ENCODE results near the gene CUZD1. TPM values are rescaled to one million over a fixed set of nuclear protein-coding genes. Genes with fewer than 3 reads are reported as not detected.
"Not testable (repeated sequence)": the region's sequence is repeated elsewhere in the genome, so short reads cannot be mapped to it uniquely, and the experiment has no call there.

The CUZD1 gene
- total RNA-seq, 2 donors from 2014 or later: 2.6 to 3.3 TPM

GRCh38 chr10:122864194-122864592, 18.5 kb upstream of the CUZD1 start:
- H3K4me3 Mint-ChIP-seq: no peak overlapping the region
- H3K27ac Mint-ChIP-seq: no peak overlapping the region
- peaks cover 26% of the 10 kb centered on the region for H3K36me3 Mint-ChIP-seq (ENCODE audit: low read depth)
- peaks cover 20% of the 10 kb centered on the region for H3K4me1 Mint-ChIP-seq
- no peaks in the 10 kb centered on the region for H3K27me3 Mint-ChIP-seq
- no peak for ATAC-seq (replicated peaks)
- H3K9me3 Mint-ChIP-seq: no peaks in the 10 kb centered on the region

DNA sequence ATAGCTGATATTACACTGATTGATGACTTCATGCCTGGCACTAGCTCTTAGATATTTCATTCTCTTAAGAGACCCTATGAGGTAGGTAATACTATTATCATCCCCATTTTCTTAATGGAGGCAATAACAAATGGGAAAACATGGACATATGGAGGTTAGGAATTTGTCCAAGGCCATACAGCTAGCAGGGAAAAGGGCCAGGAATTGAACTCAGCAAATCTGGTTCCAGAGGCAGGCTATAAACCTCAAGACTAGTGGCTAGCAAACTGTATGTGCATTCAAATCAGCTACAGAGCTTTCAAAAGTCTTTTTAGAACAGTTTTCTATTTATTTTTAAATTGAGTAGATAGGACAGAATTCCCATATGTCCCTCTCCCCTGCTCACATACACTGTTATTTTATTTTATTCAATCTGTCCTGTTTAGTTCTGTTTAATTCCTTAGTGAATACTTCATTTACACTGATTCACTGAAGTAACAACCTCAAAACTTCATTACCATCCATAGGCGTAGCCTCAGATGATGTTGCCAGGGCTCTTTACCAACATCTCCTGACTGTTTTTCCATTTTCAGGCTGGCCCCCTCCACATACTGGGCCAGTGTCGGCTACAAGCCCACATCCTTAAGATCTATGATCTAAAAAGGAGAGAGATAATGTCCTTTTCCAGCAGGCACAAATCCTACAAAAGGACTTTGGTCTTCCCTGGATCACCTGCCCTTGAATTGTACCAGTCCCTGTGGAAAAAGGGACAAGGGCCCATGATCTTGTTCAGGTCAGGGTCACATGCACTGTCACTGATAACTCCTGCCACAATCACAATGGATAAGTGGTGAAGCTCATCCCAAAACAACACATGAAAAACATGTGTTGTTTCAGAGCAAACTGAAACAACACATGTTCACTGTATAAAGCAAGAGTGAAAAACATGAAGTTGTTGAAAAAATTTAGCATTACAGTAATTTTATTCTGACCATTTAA, 17.8 kb upstream of the CUZD1 start:
- Mint-ChIP-seq H3K4me1 (peaks cover 20% of the 10 kb centered on the region), H3K27me3 (no peaks in the 10 kb centered on the region), H3K9me3 (no peaks in the 10 kb centered on the region), H3K36me3 (ENCODE audit: low read depth) (peaks cover 32% of the 10 kb centered on the region), H3K27ac (no peak overlapping the region), H3K4me3 (no peak overlapping the region)
- no peak for ATAC-seq (replicated peaks)

DNA sequence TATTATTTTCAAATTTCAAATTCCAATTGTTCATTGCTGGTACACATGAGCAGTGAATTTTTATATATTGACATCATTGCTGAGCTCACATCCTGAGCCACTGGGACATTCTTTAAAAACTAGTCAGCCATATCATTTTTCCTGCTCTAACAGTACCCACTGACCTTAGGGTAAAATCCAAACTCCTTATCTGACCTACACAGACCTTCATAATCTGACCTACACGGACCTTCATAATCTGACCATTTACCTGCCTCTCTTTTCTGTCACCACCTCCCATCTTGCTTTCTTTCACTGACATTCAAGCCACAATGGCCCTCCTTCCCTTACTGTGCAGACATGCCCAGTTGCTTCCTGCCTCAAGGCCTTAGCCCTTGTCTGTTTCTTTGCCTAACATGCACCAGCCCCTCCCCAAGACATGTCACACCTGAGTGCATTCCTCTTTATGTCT, 16.1 kb upstream of the CUZD1 start:
- no peak for ATAC-seq (replicated peaks)
- Mint-ChIP-seq H3K27me3 (no peaks in the 10 kb centered on the region), H3K36me3 (ENCODE audit: low read depth) (peaks cover 32% of the 10 kb centered on the region), H3K4me1 (peaks cover 12% of the 10 kb centered on the region), H3K4me3 (no peak overlapping the region), H3K27ac (no peak overlapping the region), H3K9me3 (no peaks in the 10 kb centered on the region)

GRCh38 chr10:122859527-122859926, 13.9 kb upstream of the CUZD1 start:
- H3K4me1 Mint-ChIP-seq: peaks cover 5% of the 10 kb centered on the region
- no peak overlapping the region for H3K27ac Mint-ChIP-seq
- H3K27me3 Mint-ChIP-seq: no peaks in the 10 kb centered on the region
- H3K36me3 Mint-ChIP-seq (ENCODE audit: low read depth): peaks cover 43% of the 10 kb centered on the region
- no peak for ATAC-seq (replicated peaks)
- H3K9me3 Mint-ChIP-seq: no peaks in the 10 kb centered on the region
- H3K4me3 Mint-ChIP-seq: no peak overlapping the region

GRCh38 chr10:122858042-122858441, 12.4 kb upstream of the CUZD1 start:
- H3K4me1 Mint-ChIP-seq: peaks cover 10% of the 10 kb centered on the region
- H3K4me3 Mint-ChIP-seq; H3K27ac Mint-ChIP-seq; ATAC-seq (replicated peaks); H3K9me3 Mint-ChIP-seq; H3K27me3 Mint-ChIP-seq: not testable (repeated sequence)
- H3K36me3 Mint-ChIP-seq (ENCODE audit: low read depth): peaks cover 54% of the 10 kb centered on the region

DNA sequence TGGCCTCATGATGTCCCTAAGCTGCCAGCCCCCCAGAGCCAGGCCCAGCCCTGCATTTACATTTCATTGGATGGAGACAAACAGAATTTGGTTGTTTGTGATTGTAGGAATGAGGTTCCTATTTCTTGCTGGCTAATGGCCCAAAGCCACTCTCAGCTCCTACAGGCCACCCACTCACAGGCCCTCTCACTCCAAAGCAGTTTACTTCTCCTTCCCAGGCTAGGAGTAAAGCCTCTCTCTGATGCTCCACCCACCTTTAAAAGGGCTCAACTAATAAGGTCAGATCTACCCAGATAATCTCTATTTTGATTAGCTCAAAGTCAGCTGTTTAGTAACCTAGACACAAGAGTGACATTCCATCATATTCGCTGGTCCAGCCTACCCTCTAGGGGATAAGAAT, 11.2 kb upstream of the CUZD1 start:
- H3K36me3 Mint-ChIP-seq (ENCODE audit: low read depth): peaks cover 63% of the 10 kb centered on the region
- peaks cover 8% of the 10 kb centered on the region for H3K4me1 Mint-ChIP-seq
- H3K27ac Mint-ChIP-seq: no peak overlapping the region
- H3K9me3 Mint-ChIP-seq: no peaks in the 10 kb centered on the region
- no peak for ATAC-seq (replicated peaks)
- H3K27me3 Mint-ChIP-seq: no peaks in the 10 kb centered on the region
- no peak overlapping the region for H3K4me3 Mint-ChIP-seq

- peaks cover 74% of the 10 kb centered on the region for H3K36me3 Mint-ChIP-seq (ENCODE audit: low read depth)
- H3K27ac Mint-ChIP-seq: no peak overlapping the region
- no peaks in the 10 kb centered on the region for H3K9me3 Mint-ChIP-seq
- no peak for ATAC-seq (replicated peaks)
- peaks cover 5% of the 10 kb centered on the region for H3K4me1 Mint-ChIP-seq
- no peak overlapping the region for H3K4me3 Mint-ChIP-seq
- no peaks in the 10 kb centered on the region for H3K27me3 Mint-ChIP-seq
Measured at GRCh38 chr10:122855745-122856144, 10.1 kb upstream of the CUZD1 start.

DNA sequence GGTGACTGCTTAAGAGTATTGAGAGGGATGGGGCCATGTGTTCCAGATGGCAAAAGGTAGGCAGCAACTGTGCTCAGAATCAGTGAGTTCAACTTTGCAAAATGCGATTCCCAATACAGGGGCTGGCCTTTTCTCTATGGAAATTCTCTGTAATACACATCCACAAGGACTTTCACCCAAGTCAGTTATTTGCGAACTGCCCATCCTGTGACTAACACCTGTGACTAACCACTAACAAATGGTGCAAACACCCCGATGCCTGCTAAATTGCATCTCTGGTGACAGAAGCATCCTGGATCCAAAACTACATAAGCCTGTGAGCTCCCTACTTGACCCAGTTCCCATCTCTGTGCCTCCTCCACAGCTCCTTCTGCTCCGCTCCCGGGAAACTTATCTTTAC, 9.0 kb upstream of the CUZD1 start:
- no peak for ATAC-seq (replicated peaks)
- Mint-ChIP-seq H3K9me3 (no peaks in the 10 kb centered on the region), H3K27me3 (no peaks in the 10 kb centered on the region), H3K4me3 (no peak overlapping the region), H3K4me1 (peaks cover 5% of the 10 kb centered on the region), H3K36me3 (ENCODE audit: low read depth) (peaks cover 85% of the 10 kb centered on the region), H3K27ac (no peak overlapping the region)

DNA sequence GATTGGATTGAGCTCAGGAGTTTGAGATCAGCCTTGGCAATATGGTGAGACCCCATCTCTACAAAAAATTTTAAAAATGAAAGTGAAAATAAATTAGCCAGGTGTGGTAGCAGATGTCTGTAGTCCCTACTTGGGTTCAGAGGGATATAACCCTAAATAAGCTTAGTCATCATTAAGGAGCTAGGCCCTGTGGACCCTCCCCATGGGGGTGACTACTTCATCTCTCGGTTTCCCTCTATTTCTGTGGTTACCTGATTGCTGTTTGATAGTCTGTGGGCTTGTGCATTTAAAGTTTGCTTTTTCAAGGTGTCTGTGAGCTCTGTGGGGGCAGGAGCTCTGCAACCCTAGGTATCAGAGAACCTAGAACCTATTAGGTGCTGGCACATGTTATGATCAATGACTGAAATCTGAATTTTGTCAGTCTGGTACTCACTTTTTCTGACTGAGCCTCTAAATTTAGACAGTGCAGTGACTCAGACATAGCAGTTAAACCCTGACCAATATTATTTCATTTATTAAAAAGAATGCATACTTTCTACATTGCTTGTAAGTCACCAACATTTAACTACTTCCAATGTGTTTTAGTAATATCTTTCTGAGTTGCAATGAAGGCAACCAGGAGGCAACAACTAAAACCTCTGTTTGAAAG, 8.1 kb upstream of the CUZD1 start:
- H3K27me3 Mint-ChIP-seq: no peaks in the 10 kb centered on the region
- ATAC-seq (replicated peaks): peak; percentile 45
- H3K36me3 Mint-ChIP-seq (ENCODE audit: low read depth): peaks cover 87% of the 10 kb centered on the region
- peaks cover 5% of the 10 kb centered on the region for H3K4me1 Mint-ChIP-seq
- no peaks in the 10 kb centered on the region for H3K9me3 Mint-ChIP-seq
- no peak overlapping the region for H3K4me3 Mint-ChIP-seq
- H3K27ac Mint-ChIP-seq: peak overlapping the region; percentile 53

DNA sequence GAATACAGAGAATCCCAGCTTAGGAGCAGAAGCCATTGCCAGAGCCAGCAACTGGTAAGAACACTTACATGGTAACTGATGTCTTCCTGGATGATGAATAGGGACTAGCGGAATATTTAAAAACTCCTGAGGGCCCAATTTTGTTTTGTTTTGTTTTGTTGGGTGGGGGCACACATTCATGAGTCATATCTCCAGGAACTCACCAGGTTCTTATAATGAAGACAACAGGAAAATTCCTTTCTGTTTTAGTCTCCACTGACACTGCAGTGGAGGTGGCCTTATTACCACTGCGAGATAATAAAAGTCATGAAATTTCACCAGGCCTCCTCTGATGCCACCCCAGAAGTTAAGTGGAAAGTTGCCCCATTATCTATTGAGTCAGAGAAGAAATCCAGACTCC, 6.6 kb upstream of the CUZD1 start:
- Mint-ChIP-seq H3K4me3 (no peak overlapping the region), H3K9me3 (no peaks in the 10 kb centered on the region), H3K36me3 (ENCODE audit: low read depth) (peaks cover 93% of the 10 kb centered on the region), H3K4me1 (peaks cover 5% of the 10 kb centered on the region), H3K27ac (no peak overlapping the region), H3K27me3 (no peaks in the 10 kb centered on the region)
- no peak for ATAC-seq (replicated peaks)

DNA sequence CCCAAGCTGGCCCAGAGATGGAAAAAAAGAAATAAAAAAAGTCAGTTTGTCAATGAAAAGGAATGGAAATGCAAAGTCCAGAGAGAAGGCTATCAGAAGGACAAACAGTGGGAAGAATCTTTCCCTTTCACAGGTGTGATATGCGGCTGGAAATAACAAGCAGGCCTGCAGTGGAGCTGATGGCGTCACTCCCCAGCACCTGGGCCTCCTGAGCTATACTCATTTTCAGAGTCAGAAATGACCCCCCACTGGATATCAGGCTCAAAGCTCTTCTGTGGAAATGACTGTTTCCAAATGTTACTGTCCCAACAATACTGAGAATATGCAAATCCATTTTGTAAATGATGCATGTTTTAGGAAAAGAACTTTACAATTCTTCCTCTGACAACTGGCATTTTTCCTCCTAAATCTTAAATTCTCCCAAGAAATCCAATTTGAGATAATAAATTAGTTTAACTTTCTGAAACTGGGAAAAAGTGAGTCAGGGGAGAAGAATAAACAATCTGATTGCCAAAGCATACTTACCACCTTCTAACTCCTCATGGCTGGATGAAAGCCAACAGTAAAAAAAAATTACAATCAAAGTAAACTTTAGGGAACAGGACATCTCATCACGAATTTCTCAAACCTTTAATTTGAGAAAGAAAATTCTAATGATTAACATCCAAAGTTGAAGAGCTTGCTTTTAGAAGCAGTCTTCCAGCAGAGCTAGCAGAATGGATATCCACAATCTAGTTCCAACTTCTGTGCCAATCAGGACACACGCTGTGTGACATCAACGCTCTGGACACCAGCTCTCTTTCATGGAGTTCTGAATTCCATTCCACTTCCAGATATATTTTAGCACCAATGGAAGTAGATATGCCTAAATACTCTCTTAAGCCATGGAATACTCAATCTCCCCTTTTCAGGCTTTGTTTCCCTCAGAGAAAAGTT, 5.3 kb upstream of the CUZD1 start:
- Mint-ChIP-seq H3K27ac (no peak overlapping the region), H3K4me1 (peaks cover 11% of the 10 kb centered on the region), H3K27me3 (no peaks in the 10 kb centered on the region), H3K9me3 (peaks cover 7% of the 10 kb centered on the region), H3K36me3 (ENCODE audit: low read depth) (peaks cover 93% of the 10 kb centered on the region), H3K4me3 (no peak overlapping the region)
- ATAC-seq (replicated peaks): peak; percentile 21

DNA sequence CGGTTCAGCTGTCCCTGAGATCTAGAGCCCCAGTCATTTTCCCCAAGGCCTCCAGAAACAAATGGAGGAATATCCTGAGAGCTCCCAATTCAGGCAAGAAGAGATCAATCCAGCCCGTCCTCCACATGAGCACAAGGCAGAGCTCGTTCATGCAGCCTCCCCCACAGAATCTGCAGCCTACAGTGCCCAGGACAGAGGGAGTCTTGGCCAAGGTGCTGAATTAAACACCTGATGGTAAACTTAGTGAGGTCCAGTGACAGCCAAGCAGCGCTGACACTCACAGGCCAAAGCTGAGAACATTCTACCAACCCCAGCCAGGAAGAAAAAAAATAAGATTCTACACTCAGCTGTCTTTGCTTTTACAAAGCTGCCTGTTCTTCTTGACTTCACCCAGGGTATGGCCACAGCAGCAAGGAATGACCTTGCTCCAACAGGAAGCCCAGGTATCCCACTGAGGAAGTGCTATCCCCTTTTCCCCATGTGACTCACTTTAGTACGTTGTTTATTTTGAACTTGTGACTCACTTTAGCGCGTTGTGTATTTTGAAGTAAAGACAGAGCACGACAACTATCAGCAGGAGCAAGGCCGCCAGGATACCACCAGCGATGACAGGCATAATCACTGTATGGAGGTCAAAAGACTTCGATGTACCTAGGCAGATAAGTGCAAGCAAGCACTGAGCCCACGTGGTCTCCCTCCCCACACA, 4.4 kb upstream of the CUZD1 start:
- Mint-ChIP-seq H3K4me1 (peaks cover 11% of the 10 kb centered on the region), H3K27ac (no peak overlapping the region), H3K27me3 (no peaks in the 10 kb centered on the region), H3K9me3 (peaks cover 8% of the 10 kb centered on the region), H3K4me3 (no peak overlapping the region), H3K36me3 (ENCODE audit: low read depth) (peaks cover 92% of the 10 kb centered on the region)
- no peak for ATAC-seq (replicated peaks)

- H3K4me3 Mint-ChIP-seq: no peak overlapping the region
- H3K36me3 Mint-ChIP-seq (ENCODE audit: low read depth): peaks cover 92% of the 10 kb centered on the region
- peaks cover 11% of the 10 kb centered on the region for H3K4me1 Mint-ChIP-seq
- no peaks in the 10 kb centered on the region for H3K27me3 Mint-ChIP-seq
- H3K9me3 Mint-ChIP-seq: peaks cover 8% of the 10 kb centered on the region
- ATAC-seq (replicated peaks): no peak
- no peak overlapping the region for H3K27ac Mint-ChIP-seq
Measured at GRCh38 chr10:122849090-122849489, 3.4 kb upstream of the CUZD1 start.
